Kidney epithelial cell (primary cell): Measurements from ENCODE around the gene CFL1. TPM values are rescaled to one million over a fixed set of nuclear protein-coding genes. Genes with fewer than 3 reads are reported as not detected.

Experiments used
- DNase-seq: peaks from one replicate; pipeline ENCODE4 v3.0.0-alpha.2; 2010; ENCODE audit warnings: low read depth
- H3K27me3 ChIP-seq: 2 replicates; pipeline ENCODE4 v1.6.0; 2011; ENCODE audit warnings: low read length; ENCODE audit not compliant: control insufficient read depth, insufficient read depth
- H3K36me3 ChIP-seq: 2 replicates; pipeline ENCODE4 v1.5.1; 2011; ENCODE audit warnings: low read length; ENCODE audit not compliant: control insufficient read depth, insufficient read depth
- H3K4me3 ChIP-seq: 2 replicates; pipeline ENCODE4 v1.5.1; 2011; ENCODE audit warnings: low read depth, mild to moderate bottlenecking, control low read depth, low read length
- total RNA-seq: library from RNA; depleted of rRNA; stranded (reverse); fragments of >200 nt; gene quantifications from 2 replicates; pipeline ENCODE4 v1.2.3, GENCODE V29; 2015
- TF ChIP-seq, protein P1 (sequence below): IDR thresholded peaks from 2 replicates; pipeline ENCODE4 v1.5.1; 2011; ENCODE audit warnings: mild to moderate bottlenecking, moderate library complexity, low read length, control low read depth, inconsistent platforms; ENCODE audit not compliant: insufficient read depth, poor library complexity, severe bottlenecking

The CFL1 gene
- total RNA-seq, result 1,640 and 1,825 TPM in 2 replicates

DNA sequence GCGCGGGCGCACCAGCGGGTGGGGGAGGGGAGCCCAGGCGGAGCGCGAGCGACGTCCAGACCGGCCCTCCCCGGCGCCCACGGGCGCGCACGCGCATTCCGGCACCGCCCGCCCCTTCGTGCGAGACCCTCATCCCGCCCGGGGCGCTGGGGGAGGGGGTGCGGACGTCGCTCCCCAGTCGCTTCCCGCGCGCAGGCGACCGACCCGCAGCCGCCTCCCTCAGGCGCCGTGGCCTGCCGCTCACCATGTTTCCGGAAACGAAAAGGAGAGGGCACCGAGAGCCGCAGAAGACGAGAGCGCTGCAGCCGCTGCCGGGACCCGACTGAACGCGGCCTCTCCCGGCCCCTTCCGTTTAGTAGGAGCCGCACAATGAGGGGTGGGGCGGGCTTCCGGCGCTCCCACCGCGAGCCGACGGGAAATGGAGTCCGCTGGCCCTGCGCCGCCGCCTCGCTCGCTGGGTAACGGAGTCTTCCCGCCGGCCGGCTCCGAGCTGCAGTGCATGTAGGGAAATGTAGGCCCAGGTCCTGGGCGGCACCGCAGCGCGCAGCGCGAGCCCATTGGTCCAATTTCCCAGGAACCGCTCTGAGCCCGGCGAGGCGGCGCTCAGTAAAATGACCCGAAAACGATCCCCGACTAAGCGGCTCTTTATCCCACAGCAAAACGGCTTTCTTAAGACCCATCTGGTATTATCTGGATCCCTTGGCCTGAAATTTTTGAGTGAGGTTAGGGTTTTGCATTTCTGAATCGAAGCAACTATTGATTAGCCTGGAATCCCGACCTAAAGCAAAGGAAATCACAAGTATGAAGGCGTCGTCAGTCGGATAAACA, at the start of gene CFL1:
Gene CFL1, minus strand, starts transcription at position 328 of the 828 bp plus-strand sequence. Its CDS starts 81 bp downstream, at position 247.
- TF ChIP-seq, protein P1, sequence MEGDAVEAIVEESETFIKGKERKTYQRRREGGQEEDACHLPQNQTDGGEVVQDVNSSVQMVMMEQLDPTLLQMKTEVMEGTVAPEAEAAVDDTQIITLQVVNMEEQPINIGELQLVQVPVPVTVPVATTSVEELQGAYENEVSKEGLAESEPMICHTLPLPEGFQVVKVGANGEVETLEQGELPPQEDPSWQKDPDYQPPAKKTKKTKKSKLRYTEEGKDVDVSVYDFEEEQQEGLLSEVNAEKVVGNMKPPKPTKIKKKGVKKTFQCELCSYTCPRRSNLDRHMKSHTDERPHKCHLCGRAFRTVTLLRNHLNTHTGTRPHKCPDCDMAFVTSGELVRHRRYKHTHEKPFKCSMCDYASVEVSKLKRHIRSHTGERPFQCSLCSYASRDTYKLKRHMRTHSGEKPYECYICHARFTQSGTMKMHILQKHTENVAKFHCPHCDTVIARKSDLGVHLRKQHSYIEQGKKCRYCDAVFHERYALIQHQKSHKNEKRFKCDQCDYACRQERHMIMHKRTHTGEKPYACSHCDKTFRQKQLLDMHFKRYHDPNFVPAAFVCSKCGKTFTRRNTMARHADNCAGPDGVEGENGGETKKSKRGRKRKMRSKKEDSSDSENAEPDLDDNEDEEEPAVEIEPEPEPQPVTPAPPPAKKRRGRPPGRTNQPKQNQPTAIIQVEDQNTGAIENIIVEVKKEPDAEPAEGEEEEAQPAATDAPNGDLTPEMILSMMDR, result no peak
- H3K4me3 ChIP-seq, result peak within 1 kb of the TSS; percentile 97
- DNase-seq, result peak; percentile 86
- no peaks in the 10 kb centered on the region for H3K27me3 ChIP-seq
- peaks cover 5% of the 10 kb centered on the region for H3K36me3 ChIP-seq

DNA sequence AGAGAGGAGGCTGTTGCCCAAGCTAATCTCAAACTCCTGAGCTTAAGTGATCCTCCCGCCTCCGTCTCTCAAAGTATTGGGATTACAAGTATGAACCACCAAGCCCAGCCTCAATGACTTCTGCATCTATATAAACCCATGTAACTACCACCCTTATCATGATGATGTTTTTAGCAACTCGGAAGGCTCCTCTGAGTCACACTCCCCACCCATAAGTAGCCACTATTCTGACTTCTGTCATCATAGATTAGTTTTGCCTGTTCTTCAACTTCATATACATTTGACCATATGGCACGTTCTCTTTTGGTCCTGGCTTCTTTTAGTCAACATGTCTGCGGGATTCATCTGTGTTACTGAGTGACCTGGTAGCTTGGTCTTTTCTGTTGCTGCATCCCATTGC, 48.6 kb upstream of the CFL1 start:
- TF ChIP-seq, protein P1, result no peak

DNA sequence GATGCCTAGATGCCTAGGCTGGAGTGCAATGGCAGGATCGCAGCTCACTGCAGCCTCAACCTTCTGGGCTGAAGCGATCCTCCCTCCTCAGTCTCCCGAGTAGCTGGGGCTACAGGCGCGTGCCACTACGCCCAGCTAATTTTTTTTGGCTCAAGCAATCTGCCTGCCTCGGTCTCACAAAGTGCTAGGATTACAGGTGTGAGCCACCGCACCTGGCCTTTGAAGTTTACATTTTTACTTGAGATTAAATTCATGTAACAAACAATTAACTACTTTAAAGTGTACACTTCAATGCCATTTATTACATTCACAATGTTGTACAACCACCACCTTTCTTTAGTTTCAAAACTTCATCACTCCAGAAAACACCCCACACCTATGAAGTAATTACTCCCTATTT, 45.7 kb upstream of the CFL1 start:
- Histone ChIP-seq H3K36me3 (no peaks in the 10 kb centered on the region), H3K4me3 (no peak overlapping the region), H3K27me3 (no peaks in the 10 kb centered on the region)
- DNase-seq, result no peak
- TF ChIP-seq, protein P1, result no peak

More for the DNA sequence above, 48.6 kb upstream of the CFL1 start:
- DNase-seq, result no peak
- H3K4me3 ChIP-seq, result no peak overlapping the region
- no peaks in the 10 kb centered on the region for H3K27me3 ChIP-seq
- no peaks in the 10 kb centered on the region for H3K36me3 ChIP-seq

DNA sequence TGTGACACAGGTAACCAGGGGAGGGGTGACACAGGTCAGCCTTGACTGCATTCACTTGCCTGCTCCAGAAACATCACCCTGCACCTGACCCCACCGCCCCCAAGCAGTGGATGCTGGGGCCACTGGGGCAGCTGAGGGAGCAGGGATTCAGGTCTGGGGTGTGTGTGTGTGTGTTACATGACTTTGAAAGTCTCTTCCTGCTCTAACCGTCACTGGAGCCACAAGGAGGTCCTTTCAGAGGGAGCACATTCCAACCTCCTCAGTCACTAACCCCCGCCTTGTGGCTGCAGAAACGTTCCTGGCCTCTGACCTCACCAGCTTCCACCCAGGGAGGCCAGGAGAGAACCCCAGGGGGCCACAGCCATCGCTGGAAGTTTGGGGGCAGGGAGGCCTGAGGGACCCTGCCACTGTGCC, 45.1 kb upstream of the CFL1 start:
- no peak for DNase-seq
- TF ChIP-seq, protein P1, result no peak

DNA sequence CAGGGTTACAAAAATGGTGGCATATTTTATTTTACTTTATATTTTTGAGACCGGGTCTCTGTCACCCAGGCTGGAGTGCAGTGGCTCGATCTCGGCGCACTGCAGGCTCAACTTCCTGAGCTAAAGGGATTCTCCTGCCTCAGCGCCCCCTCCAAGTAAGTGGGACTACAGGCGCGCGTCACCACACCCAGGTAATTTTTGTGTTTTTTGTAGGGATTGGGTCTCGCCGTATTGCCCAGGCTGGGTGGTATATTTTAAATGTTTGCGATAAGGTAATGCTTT, 42.9 kb upstream of the CFL1 start:
- Histone ChIP-seq H3K36me3 (no peaks in the 10 kb centered on the region), H3K4me3 (peak overlapping the region; percentile 23), H3K27me3 (no peaks in the 10 kb centered on the region)
- no peak for DNase-seq
- TF ChIP-seq, protein P1, result no peak

More for the DNA sequence above, 45.1 kb upstream of the CFL1 start:
- Histone ChIP-seq H3K4me3 (no peak overlapping the region), H3K27me3 (no peaks in the 10 kb centered on the region), H3K36me3 (no peaks in the 10 kb centered on the region)

DNA sequence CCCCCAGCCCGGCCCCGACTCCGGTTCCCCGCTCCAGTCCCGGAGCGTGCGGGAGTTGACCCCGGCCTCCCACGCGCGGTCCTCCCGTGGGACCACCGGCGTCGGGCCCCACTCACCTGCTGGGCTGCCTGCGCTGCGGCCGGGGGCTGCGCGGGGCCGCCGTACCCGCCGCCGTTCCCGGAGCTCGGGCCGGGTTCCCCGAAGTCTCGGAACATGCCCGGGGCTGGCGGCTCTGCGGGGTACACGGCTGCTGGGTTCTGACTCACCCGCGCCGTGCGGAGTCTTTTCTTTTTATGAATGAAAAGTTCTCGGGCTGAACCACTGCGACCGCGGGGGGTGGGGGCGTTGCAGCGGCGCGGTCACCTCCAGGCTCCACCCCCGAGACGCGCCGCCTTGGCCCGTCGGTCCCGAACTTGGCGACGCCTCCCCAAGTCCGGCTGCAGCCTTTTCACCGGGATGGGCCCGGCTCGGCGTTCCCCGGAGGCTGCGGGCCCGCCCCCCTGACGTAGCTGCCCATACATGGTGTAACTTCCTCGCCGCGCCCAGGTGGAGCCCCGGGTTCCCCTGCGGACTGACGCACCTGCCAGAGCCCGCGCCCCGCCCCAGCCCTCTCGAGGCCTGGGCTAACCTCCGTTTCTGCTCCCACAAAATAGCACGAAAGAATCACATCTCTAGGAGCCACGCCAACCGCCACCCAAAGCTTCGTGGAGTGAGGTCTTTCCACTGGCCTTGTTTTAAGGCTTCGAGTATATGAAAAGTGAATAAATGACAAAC, 42.3 kb upstream of the CFL1 start, which contains the start of gene FOSL1:
Gene FOSL1, minus strand, starts transcription at position 264 of the 774 bp plus-strand sequence. Its CDS starts 49 bp downstream, at position 215.
- H3K36me3 ChIP-seq, result no peaks in the 10 kb centered on the region
- H3K4me3 ChIP-seq, result peak within 1 kb of the TSS; percentile 92
- DNase-seq, result peak; percentile 73
- TF ChIP-seq, protein P1, result no peak
- no peaks in the 10 kb centered on the region for H3K27me3 ChIP-seq
